GM21619 (cell line): ENCODE data around the gene CAMK2N2.
A peak's percentile ranks its signal among the peaks of the same experiment; 100 is the strongest.

Source experiments
- ATAC-seq: cut with Tn5 transposase; IDR thresholded peaks from one replicate; pipeline ENCODE4 v1.9.1; 2021; ENCODE audit not compliant: unreplicated experiment

Gene CAMK2N2

DNA sequence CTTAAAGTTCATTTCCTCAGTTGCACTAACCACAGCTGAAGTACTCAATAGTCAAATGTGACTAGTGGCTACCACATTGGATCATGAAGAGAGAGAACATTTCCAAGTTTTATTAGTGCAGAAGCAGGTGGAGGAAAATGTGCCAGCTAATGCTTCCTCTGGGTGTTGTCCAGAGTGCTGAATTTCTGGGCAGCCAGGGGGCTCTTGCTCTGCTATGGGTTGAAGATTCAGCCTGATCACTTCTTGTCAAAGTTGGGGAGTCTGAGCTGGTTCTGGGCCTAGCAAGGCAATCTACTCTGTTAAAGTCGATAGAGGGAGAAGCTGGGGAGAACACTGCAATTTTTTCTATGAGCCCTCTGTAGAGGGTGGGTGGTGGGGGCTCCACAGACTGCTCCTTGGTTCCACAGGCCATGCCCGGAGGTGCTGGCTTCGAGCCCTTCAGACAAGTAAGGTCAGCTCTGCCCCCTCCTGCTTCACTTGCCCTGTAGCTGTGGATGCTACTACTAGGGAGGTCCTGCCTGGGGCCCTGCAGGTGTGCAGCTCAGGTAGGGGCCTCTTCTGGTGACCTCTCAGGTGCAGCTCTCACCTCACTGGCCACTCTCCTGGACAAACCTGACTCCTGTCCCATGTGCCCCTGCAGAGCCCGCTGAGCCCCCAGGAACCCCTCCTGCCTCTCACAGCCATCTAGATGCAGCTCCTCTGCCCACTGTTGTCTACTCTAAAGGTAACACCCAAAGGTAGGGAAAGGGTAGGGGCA is 20.8 kb downstream of the CAMK2N2 start:
- ATAC-seq: no peak

DNA sequence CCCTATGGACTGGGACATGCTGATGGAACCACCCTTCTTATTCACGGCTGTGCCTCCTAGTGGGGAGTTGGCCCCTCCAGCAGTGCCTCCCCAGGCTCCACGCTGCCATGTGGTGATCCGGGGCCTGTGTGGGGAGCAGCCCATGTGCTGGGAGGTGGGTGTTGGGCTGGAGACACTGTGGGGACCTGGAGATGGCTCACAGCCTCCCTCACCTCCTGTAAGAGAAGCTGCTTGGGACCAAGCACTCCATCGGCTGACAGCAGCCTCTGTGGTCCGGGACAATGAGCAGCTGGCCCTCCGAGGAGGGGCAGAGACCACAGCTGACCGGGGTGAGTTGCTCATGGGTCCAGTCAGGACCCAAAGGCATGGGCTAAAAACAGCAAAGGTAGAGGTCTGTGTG is 21.6 kb downstream of the CAMK2N2 start:
- ATAC-seq: no peak

DNA sequence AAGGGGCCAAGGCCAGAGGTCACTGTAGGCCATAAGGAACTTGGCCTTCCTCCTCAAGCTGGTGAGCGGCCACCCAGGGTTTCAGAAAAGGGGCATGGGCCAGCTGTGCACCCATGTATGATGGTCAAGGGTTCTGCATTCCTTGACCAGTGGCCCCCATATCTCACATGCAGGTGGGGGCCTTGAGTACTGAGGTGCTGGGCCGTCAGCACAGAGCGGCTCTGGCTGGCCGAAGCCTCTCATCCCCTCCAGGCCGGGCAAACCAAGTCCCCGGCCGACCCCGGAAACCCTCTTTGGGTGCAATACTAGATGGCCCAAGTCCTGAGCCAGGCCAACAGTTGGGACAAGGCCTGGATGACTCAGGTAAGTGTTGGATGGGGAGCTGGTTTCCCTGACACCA is 22.1 kb downstream of the CAMK2N2 start:
- no peak for ATAC-seq

DNA sequence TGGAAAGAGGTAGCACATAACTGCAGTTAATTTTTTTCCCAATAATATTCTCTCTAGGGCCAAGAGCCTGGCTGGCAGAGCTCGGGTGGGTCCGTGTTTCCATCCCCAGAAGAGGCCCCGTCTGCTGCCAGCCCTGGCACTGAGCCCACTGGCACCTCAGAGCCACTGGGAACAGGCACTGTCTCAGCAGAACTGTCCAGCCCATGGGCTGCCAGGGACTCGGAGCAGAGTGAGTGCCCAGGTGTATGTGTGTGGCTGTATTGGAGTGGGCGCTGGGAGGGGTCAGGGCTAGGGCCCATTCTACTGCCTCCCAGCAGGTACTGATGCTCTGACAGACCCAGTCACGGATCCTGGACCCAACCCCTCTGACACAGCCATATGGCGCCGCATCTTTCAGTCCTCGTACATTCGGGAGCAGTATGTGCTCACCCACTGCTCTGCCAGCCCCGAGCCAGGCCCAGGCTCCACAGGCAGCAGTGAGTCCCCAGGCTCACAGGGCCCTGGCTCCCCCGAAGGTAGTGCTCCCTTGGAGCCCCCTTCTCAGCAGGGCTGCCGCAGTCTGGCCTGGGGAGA is 23.0 kb downstream of the CAMK2N2 start:
- ATAC-seq: no peak

DNA sequence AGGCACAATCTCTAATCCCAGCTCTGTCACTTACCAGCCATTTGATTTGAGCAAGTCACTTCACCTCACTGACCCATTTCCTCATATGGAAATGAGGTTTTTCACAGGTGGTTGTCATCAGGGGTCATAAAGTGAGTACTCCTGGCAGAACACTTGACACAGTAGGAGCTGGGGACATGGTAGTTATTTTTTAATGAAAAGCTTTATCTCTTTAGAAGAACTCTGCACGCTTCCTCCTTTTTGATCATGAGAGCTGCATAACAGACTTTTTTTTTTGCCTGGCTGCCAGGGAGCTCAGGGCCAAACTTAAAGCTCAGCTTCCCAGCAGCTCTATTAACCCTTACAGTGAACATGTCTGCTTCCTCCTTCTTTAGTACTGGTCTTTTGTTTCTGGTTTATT is 23.5 kb downstream of the CAMK2N2 start:
- ATAC-seq: no peak

DNA sequence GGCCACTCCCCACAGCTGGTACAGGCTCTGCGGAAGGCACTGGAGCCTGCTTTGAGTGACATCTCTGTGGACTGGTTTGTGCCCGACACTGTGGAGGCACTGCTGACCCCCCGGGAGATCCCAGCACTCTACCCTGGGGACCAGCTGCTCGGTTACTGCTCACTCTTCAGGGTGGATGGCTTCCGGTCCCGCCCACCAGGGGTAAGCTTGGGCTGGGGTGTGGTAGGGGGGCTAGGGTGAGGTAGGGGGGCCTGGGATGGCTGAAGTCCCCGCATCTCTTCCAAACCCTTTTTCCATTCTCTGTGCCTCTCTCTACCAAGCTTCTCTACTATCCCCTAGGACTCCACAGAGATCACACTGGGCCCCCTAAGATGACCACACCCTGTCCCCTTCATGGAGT is 24.1 kb downstream of the CAMK2N2 start:
- no peak for ATAC-seq

DNA sequence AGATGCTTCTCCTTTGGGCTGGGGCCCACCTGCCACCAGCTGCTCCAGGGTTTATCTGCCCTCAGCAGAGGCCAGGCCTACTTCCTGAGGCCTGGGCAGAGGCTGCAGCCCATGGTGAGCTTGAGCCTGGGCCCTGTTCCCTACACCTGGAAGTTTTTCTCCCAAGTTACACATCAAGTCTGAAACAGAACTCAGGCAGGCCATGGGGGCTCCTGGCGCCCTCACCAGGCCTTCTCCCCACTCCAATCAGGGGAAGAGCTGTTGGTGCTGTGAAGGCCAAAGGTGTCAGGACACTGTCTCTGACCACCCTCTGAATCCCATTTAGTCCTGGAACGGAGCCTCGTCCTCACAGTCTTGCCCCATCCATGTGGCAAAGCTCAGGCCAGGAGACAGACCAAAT is 24.7 kb downstream of the CAMK2N2 start:
- no peak for ATAC-seq

DNA sequence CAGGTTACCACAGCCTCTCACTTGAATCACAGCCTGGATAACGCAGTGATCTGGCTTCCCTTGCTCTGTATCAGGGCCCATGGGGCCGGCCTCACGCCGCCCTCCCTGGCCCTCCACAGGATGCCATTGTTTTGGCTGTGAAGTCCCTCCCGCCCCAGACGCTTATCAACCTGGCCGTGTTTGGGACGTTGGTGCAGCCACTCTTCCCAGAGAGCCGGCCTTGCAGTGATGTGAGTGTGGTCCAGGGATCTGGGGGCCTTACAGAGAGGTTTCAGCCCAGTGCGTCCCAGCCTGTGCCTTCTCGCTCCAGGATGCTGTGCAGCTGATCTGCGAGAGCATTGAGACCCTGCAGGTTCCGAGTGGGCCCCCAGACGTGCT is 25.3 kb downstream of the CAMK2N2 start:
- no peak for ATAC-seq

DNA sequence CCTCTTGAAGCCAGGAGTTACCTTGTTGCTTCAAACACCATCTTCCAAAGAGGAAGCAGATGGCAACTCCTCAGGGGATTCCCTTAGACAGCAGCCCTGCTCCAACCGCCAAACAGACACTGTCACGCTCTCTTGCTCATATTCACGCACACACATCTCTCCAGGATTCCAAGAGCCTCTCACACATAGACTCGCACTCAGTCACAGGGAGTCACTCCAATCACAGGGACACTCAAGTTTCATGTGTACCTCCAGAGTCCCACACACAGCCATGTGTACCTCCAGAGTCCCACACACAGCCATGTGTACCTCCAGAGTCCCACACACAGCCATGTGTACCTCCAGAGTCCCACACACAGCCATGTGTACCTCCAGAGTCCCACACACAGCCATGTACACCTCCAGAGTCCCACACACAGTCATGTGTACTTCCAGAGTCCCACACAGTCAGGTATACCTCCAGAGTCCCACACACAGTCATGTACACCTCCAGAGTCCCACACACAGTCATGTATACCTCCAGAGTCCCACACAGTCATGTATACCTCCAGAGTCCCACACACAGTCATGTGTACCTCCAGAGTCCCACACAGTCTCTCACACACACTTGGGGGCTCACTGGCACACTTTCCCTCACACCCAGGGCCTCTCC is 25.8 kb downstream of the CAMK2N2 start:
- ATAC-seq: no peak

DNA sequence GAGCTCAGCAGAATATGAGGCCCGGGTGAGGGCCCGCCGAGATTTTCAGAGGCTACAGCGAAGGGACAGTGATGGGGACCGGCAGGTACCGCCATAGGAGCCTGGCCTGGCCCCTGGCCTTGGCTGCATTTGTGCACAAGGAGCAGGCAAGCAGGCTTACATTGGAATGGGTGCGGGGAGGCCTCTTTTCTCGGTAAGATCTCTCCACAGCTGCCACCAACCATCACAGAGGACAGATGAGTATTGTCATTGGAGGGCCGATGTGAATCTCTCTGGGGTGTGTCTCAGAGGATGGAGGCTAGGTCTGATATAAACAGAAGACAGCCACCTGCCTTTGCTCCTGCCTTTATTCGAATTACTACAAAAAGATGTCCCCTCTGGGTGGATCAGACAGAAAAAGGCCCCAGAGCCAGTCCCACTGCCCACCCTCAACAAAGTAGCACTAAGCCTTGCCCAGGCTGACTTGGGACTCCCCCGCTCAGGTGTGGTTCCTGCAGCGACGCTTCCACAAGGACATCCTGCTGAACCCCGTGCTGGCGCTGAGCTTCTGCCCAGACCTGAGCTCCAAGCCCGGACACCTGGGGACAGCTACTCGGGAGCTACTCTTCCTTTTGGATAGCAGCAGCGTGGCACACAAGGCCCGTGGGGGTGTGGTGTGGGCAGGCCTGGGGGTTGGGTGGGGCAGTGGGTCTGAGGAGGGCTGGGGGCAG is 26.5 kb downstream of the CAMK2N2 start:
- no peak for ATAC-seq

DNA sequence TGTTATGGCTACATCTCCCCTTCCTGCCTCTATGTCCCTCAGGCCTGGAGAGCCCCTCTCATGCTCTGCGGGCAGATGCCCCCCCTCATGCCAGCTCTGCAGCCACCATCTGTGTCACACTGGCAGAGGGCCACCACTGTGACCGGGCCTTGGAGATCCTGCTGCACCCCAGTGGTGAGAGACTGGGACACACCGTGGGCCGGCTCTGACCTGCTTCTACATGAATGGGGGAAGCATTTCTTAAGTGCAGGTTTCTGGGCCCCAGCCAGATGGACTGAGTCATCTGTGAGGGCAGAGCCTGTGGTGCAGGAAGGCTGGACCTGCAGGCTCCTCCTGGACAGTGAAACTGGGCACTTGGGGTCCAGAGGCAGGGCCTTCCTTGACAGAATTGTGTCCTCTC is 27.1 kb downstream of the CAMK2N2 start:
- no peak for ATAC-seq

DNA sequence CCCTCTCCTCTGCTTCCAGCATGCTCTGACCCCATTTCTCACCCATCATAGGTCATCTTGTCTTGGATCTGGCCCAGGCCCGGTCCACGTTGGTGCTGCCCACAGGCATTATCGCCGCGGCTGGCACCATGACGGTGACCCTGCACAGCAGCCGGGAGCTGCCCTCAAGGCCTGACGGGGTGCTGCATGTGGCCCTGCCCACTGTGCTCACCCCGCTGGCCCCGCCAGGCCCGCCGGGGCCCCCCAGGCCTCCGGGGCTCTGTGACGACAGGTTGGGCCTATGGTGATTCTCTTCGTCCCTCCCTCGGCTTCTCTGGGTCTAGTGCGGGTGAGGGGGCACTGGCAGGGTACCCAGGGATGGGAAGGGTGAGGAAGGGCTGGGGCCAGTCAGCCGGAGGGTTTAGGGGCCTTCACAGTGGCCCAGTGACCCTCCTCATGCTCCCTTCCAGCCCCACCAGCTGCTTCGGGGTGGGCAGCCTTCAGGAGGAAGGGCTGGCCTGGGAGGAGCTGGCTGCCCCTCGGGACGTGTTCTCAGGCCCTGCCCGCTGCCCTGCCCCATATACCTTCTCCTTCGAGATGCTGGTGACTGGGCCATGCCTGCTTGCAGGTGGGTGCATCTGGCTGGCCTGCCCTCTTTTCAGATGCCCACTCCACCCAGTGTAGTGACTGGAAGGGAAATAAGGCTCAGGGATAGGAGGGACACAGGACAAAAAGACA is 28.1 kb downstream of the CAMK2N2 start:
- ATAC-seq: no peak

DNA sequence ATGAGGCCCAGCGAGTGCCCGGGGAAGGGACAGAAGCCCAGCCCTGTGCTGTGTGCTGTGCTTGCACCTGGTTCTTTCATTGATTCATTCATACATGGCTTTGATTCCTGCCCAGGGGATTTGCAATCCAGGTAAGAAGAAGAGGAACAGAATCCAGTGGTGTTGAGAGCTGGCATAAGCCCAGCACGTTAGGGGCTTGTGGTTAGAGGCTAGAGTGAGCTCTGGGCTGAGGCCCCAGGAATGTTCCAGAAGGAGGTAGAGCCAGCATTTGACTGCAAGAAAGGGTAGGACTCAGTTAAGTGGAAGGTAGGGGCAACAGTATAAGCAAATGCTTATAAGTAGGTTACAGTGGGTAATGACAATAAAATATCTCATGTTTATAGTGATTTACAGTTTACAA is 29.7 kb downstream of the CAMK2N2 start:
- ATAC-seq: no peak

DNA sequence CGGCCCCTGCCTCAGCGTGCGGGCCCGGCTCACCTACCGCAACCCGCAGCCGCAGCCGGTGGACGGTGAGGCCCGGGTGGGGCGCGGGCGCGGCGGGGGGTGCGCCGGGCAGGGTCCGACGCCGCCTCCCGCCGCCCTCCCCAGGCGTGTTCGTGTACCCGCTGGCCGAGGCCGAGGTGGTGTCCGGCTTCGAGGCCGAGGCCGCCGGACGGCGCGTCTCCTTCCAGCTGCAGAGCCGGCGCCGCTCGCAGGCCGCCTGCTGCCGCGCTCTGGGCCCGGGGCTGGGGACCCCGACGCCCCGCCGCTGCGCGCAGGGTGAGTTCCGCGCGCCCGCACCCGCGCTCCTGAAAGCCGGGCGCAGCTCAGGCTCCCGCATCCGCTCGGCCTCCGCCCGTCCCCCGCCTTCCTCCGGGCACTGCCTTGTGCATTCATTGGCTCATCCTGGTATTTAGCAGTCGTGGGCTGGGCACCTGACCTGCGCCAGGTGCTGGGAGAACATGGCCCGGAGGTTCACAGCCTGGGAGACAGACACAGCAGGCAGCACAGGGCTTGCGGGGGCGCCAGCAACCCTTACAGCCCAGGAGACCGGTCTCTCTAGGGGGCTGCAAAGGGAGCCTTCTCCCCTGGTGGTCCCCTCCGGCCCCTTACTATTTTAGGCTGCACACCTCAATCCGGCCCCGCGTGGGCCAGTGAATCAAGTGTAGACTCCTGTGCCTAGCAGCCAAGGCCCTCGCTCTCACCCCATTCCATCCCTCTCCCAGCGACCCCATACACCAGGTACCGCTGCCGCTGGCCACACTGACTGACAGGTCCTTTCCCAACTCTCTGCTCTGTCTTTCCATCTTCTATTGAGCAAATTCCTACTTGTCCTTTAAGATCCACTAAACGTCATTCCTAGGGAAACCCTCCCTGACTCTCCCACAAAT is 30.5 kb downstream of the CAMK2N2 start:
- ATAC-seq: no peak

DNA sequence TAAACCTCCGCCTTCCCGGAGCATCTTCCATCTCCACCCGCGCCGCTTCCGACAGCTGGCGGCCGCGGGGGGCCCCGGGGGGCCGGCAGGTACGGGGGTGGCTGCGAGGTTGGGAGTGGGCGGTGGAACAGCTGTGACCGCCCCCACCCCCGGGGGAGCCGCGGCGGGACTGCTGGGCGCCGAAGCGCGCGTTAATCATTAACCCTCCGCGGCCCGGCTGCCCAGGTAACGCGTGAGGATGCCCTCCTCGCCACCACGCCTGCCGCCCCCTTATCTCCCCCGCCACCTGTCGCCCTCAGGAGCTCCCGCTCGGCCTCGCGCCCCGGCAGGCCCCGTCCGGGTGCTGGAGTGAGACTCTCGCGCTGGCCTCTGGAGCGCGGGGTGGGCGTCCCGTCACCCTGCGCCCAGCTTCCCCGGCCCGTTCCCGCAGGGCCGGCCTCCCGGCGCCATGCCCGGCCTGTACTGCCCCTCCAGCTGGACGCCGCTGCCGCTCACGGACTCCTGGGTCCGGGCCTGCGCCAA is 31.2 kb downstream of the CAMK2N2 start:
- no peak for ATAC-seq

DNA sequence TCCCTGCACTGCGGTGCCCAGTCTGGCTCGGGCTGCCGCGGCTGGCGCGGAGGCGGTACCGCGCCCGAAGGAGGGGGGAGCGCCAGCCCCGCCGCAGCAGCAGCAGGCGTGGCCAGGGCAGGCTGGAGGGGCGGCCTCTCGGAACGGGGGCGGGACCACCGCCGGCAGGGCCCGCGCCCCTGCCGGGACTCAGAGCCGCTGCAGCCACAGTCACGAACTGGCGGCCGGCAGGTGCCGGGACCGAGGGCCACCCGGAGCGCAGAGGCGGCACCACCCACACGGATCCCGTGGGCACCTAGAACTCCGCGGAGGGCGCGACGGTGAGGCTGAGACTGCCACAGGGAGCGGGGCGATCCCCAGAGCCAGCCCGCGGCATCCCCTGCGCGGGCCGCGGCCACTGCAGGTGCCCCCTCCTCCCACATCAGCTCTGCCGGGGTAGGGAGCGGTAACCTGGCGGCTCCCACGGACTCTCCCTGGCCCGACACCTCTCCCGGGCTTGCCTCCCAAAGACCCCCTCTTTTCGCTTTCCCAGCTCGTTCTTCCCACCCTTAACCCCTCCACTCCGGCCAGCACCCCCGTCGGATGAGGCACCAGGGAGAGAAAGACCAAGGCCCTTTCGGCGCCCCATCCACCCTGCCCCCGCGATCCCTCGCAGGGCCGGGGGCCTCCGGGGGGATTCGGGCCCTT is 31.8 kb downstream of the CAMK2N2 start, which contains the start of gene VWA5B2:
TSS of gene VWA5B2 (plus strand) at position 192 of the 687 bp plus-strand sequence. CDS start 944 bp downstream, outside the sequence.
- peak; percentile 68 for ATAC-seq

DNA sequence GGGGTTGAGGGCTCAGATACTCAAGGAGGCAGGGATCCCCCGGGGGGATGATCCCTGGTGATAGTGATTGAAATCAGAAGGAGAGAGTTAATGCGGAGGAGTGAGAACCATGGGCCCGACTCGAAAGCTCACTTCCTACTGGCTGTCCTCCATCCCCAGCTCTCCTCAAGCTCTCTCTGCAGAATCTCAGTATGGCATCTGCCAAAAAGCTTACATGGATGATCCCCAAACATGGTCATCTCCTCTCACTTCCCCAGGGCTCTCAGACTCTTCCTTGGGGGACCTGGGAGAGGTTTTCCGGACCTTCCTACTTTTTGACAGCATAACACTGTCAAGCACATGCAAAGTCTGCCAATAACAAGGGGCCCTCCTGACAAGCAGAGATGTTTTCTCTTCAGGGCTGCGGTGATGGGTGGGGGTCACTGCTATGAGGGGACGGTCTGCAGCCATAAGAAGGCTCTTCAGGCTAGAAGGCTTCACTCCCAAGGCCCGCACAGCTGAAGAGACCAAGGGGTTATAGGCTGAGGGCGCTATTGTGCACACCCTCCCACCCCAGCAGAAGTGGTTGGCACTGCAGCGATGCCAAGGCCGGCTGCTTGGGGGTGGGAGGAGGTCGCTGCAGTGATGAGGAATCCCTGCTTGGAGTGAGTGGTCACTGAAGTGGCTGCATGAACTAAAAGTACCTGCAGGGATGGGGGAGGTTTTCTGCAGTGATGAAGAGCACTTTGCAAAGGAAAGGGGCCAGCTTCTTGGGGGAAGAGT is 32.8 kb downstream of the CAMK2N2 start:
- ATAC-seq: no peak

DNA sequence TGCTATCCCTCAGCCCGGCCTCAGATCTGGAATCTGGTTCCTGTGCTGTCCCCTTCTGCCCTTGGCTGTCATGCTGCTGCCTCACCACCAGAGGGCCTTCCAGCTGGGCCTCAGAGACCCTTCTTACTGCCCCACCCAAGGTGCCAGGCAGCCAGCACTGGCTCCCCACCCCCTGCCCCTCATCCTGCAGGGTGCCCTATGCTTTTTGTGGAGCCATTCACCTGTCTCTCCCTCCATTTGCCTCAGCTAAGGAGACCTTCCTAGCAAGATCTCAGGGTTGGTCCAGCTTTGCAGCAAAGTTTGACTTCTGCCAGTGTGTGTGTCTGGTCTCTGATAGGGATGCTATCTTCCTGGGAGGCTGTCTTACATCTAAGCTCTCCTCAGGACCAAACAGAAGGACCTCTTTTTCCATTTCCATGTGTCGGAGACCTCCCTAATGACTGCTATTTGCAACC is 33.8 kb downstream of the CAMK2N2 start:
- ATAC-seq: no peak
